Karpas-422 (cell line): ENCODE measurements around the gene TMPRSS2. TPM values are rescaled to one million over a fixed set of nuclear protein-coding genes. Genes with fewer than 3 reads are reported as not detected.

Source experiments
- DNase-seq: peaks from one replicate; pipeline ENCODE4 v3.0.0-alpha.2; 2015
- H2AFZ ChIP-seq: fragments of 200-600 bp; sonication (generic); 2 replicates; pipeline ENCODE4 v1.6.1; 2014; ENCODE audit warnings: antibody characterized with exemption, low read length, mixed read lengths
- H3K27ac ChIP-seq: fragments of 200-600 bp; sonication (generic); 2 replicates; pipeline ENCODE4 v1.5.1; 2014; ENCODE audit warnings: mild to moderate bottlenecking, low read length, moderate library complexity
- H3K27me3 ChIP-seq: fragments of 200-600 bp; sonication (generic); 2 replicates; pipeline ENCODE4 v1.6.1; 2014; ENCODE audit warnings: low read length, mixed read lengths
- H3K36me3 ChIP-seq: fragments of 200-600 bp; sonication (generic); 2 replicates; pipeline ENCODE4 v1.6.1; 2014; ENCODE audit warnings: low read length, mixed read lengths; ENCODE audit not compliant: insufficient read depth
- H3K4me1 ChIP-seq: fragments of 200-600 bp; sonication (generic); 2 replicates; pipeline ENCODE4 v1.6.1; 2014; ENCODE audit warnings: mild to moderate bottlenecking, low read length, mixed read lengths
- H3K4me2 ChIP-seq: fragments of 200-600 bp; sonication (generic); 2 replicates; pipeline ENCODE4 v1.6.1; 2014; ENCODE audit warnings: low read length, low read depth, mild to moderate bottlenecking; ENCODE audit not compliant: poor library complexity, severe bottlenecking
- H3K4me3 ChIP-seq: fragments of 200-600 bp; sonication (generic); 2 replicates; pipeline ENCODE4 v1.5.1; 2014; ENCODE audit warnings: mild to moderate bottlenecking, antibody characterized with exemption, low read length, mixed read lengths
- H3K79me2 ChIP-seq: fragments of 200-600 bp; sonication (generic); 2 replicates; pipeline ENCODE4 v1.6.1; 2014; ENCODE audit warnings: mild to moderate bottlenecking, low read length, mixed read lengths
- H3K9ac ChIP-seq: fragments of 200-600 bp; sonication (generic); 2 replicates; pipeline ENCODE4 v1.6.0; 2014; ENCODE audit warnings: low read length
- H3K9me2 ChIP-seq: fragments of 200-600 bp; sonication (generic), shearing (Covaris generic); replicated peaks from 2 replicates; pipeline ENCODE4 v1.6.0; 2014; ENCODE audit warnings: mild to moderate bottlenecking, low read length, moderate library complexity; ENCODE audit not compliant: insufficient read depth
- H3K9me3 ChIP-seq: fragments of 300-700, 200-600 bp; sonication (generic); 2 replicates; pipeline ENCODE4 v1.6.1; 2014; ENCODE audit warnings: low read length, mixed read lengths
- H4K20me1 ChIP-seq: fragments of 200-600 bp; sonication (generic); 2 replicates; pipeline ENCODE4 v1.6.1; 2014; ENCODE audit warnings: mild to moderate bottlenecking, antibody characterized with exemption, low read length, low read depth; ENCODE audit not compliant: insufficient read depth
- total RNA-seq: library from RNA; depleted of rRNA; stranded (reverse); fragments of >200 nt; shearing (Covaris generic); gene quantifications from 2 replicates; pipeline ENCODE4 v1.2.3, GENCODE V29; 2014; ENCODE audit warnings: low replicate concordance

The TMPRSS2 gene
- total RNA-seq, 1 experiment from 2014 or later: not detected

- Histone ChIP-seq H3K9me2 (no peaks in the 10 kb centered on the region), H3K4me1 (no peaks in the 10 kb centered on the region), H3K79me2 (no peaks in the 10 kb centered on the region), H4K20me1 (no peaks in the 10 kb centered on the region), H3K27ac (no peak overlapping the region), H3K27me3 (no peaks in the 10 kb centered on the region), H3K4me2 (no peak overlapping the region), H2AFZ (no peak overlapping the region), H3K36me3 (no peaks in the 10 kb centered on the region), H3K4me3 (no peak overlapping the region), H3K9ac (no peak overlapping the region), H3K9me3 (no peaks in the 10 kb centered on the region)
- DNase-seq: no peak
These were observed 28.8 kb upstream of the TMPRSS2 start for GRCh38 chr21:41536827-41537103.

- Histone ChIP-seq H3K4me2 (no peak overlapping the region), H3K4me1 (no peaks in the 10 kb centered on the region), H2AFZ (no peak overlapping the region), H3K9ac (no peak overlapping the region), H4K20me1 (no peaks in the 10 kb centered on the region), H3K36me3 (no peaks in the 10 kb centered on the region), H3K4me3 (no peak overlapping the region), H3K27ac (no peak overlapping the region), H3K9me3 (no peaks in the 10 kb centered on the region), H3K9me2 (no peaks in the 10 kb centered on the region), H3K27me3 (no peaks in the 10 kb centered on the region), H3K79me2 (no peaks in the 10 kb centered on the region)
- no peak for DNase-seq
These were observed 28.3 kb upstream of the TMPRSS2 start for GRCh38 chr21:41536076-41536826.

- no peaks in the 10 kb centered on the region for H3K9me2 ChIP-seq
- H3K36me3 ChIP-seq: no peaks in the 10 kb centered on the region
- no peak overlapping the region for H2AFZ ChIP-seq
- no peak for DNase-seq
- no peaks in the 10 kb centered on the region for H3K27me3 ChIP-seq
- no peaks in the 10 kb centered on the region for H4K20me1 ChIP-seq
- no peaks in the 10 kb centered on the region for H3K4me1 ChIP-seq
- no peak overlapping the region for H3K9ac ChIP-seq
- H3K4me3 ChIP-seq: no peak overlapping the region
- no peak overlapping the region for H3K4me2 ChIP-seq
- H3K27ac ChIP-seq: no peak overlapping the region
- no peaks in the 10 kb centered on the region for H3K79me2 ChIP-seq
- no peaks in the 10 kb centered on the region for H3K9me3 ChIP-seq
These were observed 22.4 kb upstream of the TMPRSS2 start for GRCh38 chr21:41530366-41530765.

- Histone ChIP-seq H3K36me3 (no peaks in the 10 kb centered on the region), H3K4me2 (no peak overlapping the region), H3K9me3 (no peaks in the 10 kb centered on the region), H3K9me2 (no peaks in the 10 kb centered on the region), H3K4me1 (no peaks in the 10 kb centered on the region), H3K4me3 (no peak overlapping the region), H4K20me1 (no peaks in the 10 kb centered on the region), H3K79me2 (no peaks in the 10 kb centered on the region), H3K27ac (no peak overlapping the region), H3K27me3 (no peaks in the 10 kb centered on the region), H3K9ac (no peak overlapping the region), H2AFZ (no peak overlapping the region)
- DNase-seq: no peak
These were observed 21.8 kb upstream of the TMPRSS2 start for GRCh38 chr21:41529769-41530168.

- H3K4me3 ChIP-seq: no peak overlapping the region
- H3K27me3 ChIP-seq: no peaks in the 10 kb centered on the region
- no peaks in the 10 kb centered on the region for H4K20me1 ChIP-seq
- H3K9ac ChIP-seq: no peak overlapping the region
- H3K36me3 ChIP-seq: no peaks in the 10 kb centered on the region
- H3K4me2 ChIP-seq: no peak overlapping the region
- no peaks in the 10 kb centered on the region for H3K4me1 ChIP-seq
- no peaks in the 10 kb centered on the region for H3K79me2 ChIP-seq
- no peaks in the 10 kb centered on the region for H3K9me3 ChIP-seq
- no peak overlapping the region for H2AFZ ChIP-seq
- H3K27ac ChIP-seq: no peak overlapping the region
- H3K9me2 ChIP-seq: no peaks in the 10 kb centered on the region
- DNase-seq: no peak
These were observed 18.6 kb upstream of the TMPRSS2 start for GRCh38 chr21:41526478-41527087.

GRCh38 chr21:41523175-41523574, 15.2 kb upstream of the TMPRSS2 start:
- H3K4me3 ChIP-seq: no peak overlapping the region
- DNase-seq: no peak
- no peaks in the 10 kb centered on the region for H4K20me1 ChIP-seq
- H3K9ac ChIP-seq: no peak overlapping the region
- no peak overlapping the region for H2AFZ ChIP-seq
- no peaks in the 10 kb centered on the region for H3K4me1 ChIP-seq
- no peaks in the 10 kb centered on the region for H3K9me3 ChIP-seq
- no peaks in the 10 kb centered on the region for H3K9me2 ChIP-seq
- no peaks in the 10 kb centered on the region for H3K79me2 ChIP-seq
- no peak overlapping the region for H3K27ac ChIP-seq
- H3K36me3 ChIP-seq: no peaks in the 10 kb centered on the region
- H3K4me2 ChIP-seq: no peak overlapping the region
- no peaks in the 10 kb centered on the region for H3K27me3 ChIP-seq

- no peaks in the 10 kb centered on the region for H3K9me2 ChIP-seq
- no peaks in the 10 kb centered on the region for H3K9me3 ChIP-seq
- no peaks in the 10 kb centered on the region for H3K36me3 ChIP-seq
- H3K4me1 ChIP-seq: no peaks in the 10 kb centered on the region
- DNase-seq: no peak
- no peak overlapping the region for H3K9ac ChIP-seq
- no peak overlapping the region for H3K27ac ChIP-seq
- H3K27me3 ChIP-seq: no peaks in the 10 kb centered on the region
- no peaks in the 10 kb centered on the region for H4K20me1 ChIP-seq
- no peak overlapping the region for H3K4me3 ChIP-seq
- H3K4me2 ChIP-seq: no peak overlapping the region
- no peaks in the 10 kb centered on the region for H3K79me2 ChIP-seq
- H2AFZ ChIP-seq: no peak overlapping the region
These were observed 13.6 kb upstream of the TMPRSS2 start for GRCh38 chr21:41521489-41522027.

GRCh38 chr21:41520560-41521442, 12.8 kb upstream of the TMPRSS2 start:
- no peaks in the 10 kb centered on the region for H3K36me3 ChIP-seq
- H3K9me3 ChIP-seq: no peaks in the 10 kb centered on the region
- no peaks in the 10 kb centered on the region for H3K9me2 ChIP-seq
- no peak overlapping the region for H3K4me3 ChIP-seq
- H3K27ac ChIP-seq: no peak overlapping the region
- no peak overlapping the region for H3K4me2 ChIP-seq
- no peak overlapping the region for H2AFZ ChIP-seq
- H3K79me2 ChIP-seq: no peaks in the 10 kb centered on the region
- no peak overlapping the region for H3K9ac ChIP-seq
- H3K4me1 ChIP-seq: no peaks in the 10 kb centered on the region
- no peak for DNase-seq
- no peaks in the 10 kb centered on the region for H3K27me3 ChIP-seq
- H4K20me1 ChIP-seq: no peaks in the 10 kb centered on the region
